GM04503 (cell line): ENCODE data around the gene PRKAG1.

Experiments
- DNase-seq: peaks from one replicate; pipeline ENCODE4 v3.0.0-alpha.2; 2012; ENCODE audit warnings: low read depth

PRKAG1 gene

GRCh38 chr12:48981757-48982157 is 36.8 kb downstream of the PRKAG1 start:
- no peak for DNase-seq

- no peak for DNase-seq
Measured at GRCh38 chr12:48980953-48981756, 37.4 kb downstream of the PRKAG1 start.

- no peak for DNase-seq
Measured at GRCh38 chr12:48980389-48980952, 38.1 kb downstream of the PRKAG1 start.

GRCh38 chr12:48979602-48980388 is 38.8 kb downstream of the PRKAG1 start:
- DNase-seq, result no peak

- no peak for DNase-seq
Measured at GRCh38 chr12:48978741-48979601, 39.6 kb downstream of the PRKAG1 start.

GRCh38 chr12:48978291-48978740 is 40.3 kb downstream of the PRKAG1 start, which contains the start of gene WNT1:
WNT1 (plus strand) TSS chr12:48978322; CDS start chr12:48978651, 329 bp downstream.
- DNase-seq, result no peak

GRCh38 chr12:48977290-48978281 is 41.0 kb downstream of the PRKAG1 start:
- DNase-seq, result no peak

GRCh38 chr12:48973941-48974673 is 44.5 kb downstream of the PRKAG1 start:
- no peak for DNase-seq

- DNase-seq, result no peak
Measured at GRCh38 chr12:48973531-48973930, 45.0 kb downstream of the PRKAG1 start.

- DNase-seq, result no peak
Measured at GRCh38 chr12:48972952-48973483, 45.6 kb downstream of the PRKAG1 start.

- DNase-seq, result no peak
Measured at GRCh38 chr12:48972213-48972951, 46.2 kb downstream of the PRKAG1 start.

- no peak for DNase-seq
Measured at GRCh38 chr12:48970702-48971334, 47.8 kb downstream of the PRKAG1 start.

- DNase-seq, result no peak
Measured at GRCh38 chr12:48969833-48970701, 48.5 kb downstream of the PRKAG1 start.

- DNase-seq, result no peak
Measured at GRCh38 chr12:48969160-48969771, 49.3 kb downstream of the PRKAG1 start.

GRCh38 chr12:48968467-48968866 is 50.1 kb downstream of the PRKAG1 start:
- no peak for DNase-seq

- DNase-seq, result no peak
Measured at GRCh38 chr12:48967991-48968390, 50.6 kb downstream of the PRKAG1 start.
